RKO (cell line): ENCODE data around the gene GRK5.
"Not testable (repeated sequence)": the region's sequence is repeated elsewhere in the genome, so short reads cannot be mapped to it uniquely, and the experiment has no call there.

Experiments used
- DNase-seq: peaks from one replicate; pipeline ENCODE4 v3.0.0-alpha.2; 2016; ENCODE audit warnings: low spot score

The GRK5 gene

GRCh38 chr10:119250641-119251314, 43.4 kb downstream of the GRK5 start:
- peak; percentile 74 for DNase-seq

GRCh38 chr10:119251315-119251708, 43.9 kb downstream of the GRK5 start:
- DNase-seq: no peak

GRCh38 chr10:119252051-119252465, 44.7 kb downstream of the GRK5 start:
- DNase-seq: no peak

DNA sequence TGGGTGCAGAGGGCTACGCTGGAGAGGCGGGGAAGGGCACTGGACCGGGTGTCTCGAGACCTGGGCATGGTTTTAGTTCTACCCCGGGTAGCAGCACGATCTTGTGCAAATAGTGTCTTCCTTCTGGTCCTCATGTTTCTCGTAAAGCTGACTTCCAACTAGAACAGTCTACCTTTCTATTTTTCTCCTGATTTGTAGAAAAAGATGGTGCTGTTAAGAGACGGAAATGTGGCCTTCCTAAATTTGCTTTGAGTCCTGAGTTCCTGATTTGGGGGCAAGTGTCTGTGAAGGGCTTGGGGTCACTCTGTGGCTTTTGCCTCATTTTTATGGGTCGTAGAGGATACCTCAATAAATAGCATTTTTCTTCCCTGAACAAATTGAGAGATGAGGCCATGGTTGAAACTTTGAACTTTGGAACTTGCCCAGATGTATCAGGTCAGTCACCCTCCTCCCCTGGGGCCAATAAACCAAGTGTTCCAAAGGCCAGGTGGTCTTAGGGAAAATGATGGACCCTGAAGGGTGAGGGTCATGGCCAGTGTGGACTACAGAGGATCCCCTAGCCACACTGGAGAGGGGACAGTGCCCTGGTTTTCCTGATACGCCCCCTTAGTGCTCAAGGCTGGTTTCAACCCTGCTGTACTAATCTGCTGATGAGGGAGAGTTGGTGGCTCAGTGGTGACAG, 45.2 kb downstream of the GRK5 start:
- no peak for DNase-seq

DNA sequence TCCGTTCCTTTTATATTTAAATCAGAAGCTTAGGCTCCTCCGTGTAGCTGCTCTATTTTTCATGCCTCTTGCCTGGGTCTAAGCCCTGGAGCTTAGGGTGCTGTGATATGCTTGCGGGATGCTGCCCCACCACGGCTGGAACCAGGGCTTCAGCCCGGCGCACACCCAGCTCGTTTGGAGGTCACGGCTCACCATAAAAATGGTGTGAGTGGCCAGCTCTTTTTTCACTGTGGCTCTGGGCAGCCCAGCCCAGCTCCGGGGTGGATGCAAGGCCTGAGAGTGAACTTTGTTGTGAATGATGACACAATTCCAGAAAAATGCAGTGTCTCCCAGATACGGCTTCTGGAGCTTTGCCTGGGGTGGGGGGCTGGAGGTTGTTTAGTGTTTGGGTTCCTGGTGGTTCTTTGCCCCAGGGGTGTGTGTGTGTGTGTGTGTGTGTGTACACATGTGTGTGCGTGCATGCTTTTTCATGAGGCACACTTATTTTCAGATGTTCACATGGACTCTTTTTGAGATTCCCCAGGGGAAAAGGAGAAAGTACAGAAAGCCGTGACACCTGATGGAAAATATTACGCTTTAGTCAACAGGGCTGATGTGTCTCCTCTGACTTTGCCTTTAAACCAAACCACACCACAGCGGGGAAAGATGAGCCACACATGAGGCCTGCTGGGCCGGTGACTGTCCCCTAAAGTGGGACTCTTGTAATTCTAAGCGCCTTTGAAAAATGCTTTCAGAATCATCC, 46.2 kb downstream of the GRK5 start:
- peak; percentile 55 for DNase-seq

- no peak for DNase-seq
Observed at GRCh38 chr10:119254335-119254734, 47.0 kb downstream of the GRK5 start.

- DNase-seq: no peak
Observed at GRCh38 chr10:119256030-119256429, 48.7 kb downstream of the GRK5 start.

DNA sequence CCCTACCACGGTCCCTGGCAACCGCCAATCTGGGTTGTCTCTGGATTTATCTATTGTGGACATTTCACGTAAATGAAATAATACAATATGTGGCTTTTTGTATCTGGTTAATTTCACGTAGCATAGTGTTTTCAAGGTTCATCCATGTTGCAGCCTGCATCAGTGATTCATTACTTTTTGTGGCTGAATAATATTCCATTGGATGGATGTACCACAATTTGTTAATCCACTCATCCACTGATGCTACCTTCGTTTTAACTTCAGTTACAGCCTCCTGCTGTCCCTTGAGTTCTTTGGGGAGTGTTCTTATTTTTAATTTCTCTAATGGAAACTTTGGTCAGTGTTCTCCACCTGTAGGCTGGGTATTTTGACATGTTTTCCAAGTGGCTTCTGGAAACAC, 49.5 kb downstream of the GRK5 start:
- DNase-seq: no peak

DNA sequence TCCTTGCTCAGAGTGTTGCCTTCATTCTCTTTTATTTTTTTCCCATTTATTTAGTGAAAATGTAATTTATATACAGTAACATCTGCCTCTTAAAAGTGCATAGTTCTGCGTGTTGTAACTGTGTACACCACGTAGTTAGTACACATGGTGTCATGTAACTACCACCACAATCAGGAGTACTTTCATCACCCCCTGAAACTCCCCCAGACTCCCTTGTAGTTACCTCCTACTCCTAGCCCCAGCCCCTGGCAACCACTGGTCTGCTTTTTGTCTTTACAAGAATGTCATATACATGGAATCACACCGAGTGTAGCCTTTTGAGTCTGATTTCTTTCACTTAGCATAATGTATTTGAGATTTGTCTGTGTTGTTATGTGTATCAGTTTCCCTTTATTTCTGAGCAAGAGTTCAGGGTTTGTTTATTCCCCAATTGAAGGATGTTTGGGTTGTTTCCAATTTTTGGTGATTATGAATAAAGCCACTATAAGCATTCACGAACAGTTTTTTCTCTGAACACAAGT, 50.6 kb downstream of the GRK5 start:
- no peak for DNase-seq

GRCh38 chr10:119259345-119259744, 52.0 kb downstream of the GRK5 start:
- DNase-seq: no peak

DNA sequence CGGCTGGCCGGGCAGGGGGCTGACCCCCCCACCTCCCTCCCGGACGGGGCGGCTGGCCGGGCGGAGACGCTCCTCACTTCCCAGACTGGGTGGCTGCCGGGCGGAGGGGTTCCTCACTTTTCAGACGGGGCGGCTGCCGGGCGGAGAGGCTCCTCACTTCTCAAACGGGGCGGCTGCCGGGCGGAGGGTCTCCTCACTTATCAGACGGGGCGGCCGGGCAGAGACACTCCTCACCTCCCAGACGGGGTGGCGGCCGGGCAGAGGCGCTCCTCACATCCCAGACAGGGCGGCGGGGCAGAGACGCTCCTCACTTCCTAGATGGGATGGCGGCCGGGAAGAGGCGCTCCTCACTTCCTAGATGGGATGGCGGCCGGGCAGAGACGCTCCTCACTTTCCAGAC, 53.6 kb downstream of the GRK5 start:
- DNase-seq: not testable (repeated sequence)

GRCh38 chr10:119263951-119264617, 56.7 kb downstream of the GRK5 start:
- DNase-seq: no peak

DNA sequence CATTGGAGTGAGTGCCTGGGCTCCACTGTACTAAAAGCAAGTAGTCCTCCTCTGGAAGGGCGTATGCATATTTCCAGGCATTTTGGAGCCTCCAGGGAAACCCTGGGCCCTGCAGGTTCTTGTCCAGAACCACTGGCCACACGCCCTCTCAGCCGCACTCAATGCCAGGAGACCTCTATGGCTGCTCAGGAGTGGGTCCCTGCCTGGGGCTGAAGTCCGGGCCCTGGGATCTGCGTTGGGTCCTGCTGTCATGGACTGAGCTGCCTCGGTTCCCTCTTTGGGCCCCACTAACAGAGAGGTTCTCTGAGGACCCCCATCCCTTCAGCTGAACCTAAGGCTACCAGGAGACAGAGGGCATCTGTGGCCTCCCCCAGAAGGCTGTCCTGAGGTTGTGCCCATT, 58.3 kb downstream of the GRK5 start:
- DNase-seq: no peak

- DNase-seq: no peak
Observed at GRCh38 chr10:119267384-119267783, 60.0 kb downstream of the GRK5 start.

DNA sequence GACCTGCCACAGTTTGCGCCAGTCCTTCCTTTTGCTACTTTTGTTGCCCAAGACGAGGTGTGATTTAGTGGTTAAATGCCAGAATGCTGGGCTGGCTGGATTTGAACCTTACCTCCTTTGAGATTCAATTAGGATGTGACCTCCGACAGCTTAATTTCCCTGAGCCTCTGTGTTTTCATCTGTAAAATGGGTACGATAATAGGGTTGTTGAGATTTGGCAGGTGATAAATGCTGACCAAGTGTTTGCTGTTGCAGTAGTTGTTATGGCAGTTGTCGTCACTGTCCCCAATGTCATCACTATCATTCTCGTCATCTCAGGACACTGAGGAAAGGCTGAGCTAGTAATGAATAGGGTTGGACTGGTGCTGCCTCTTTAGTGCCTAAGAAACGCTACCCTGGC, 61.1 kb downstream of the GRK5 start:
- no peak for DNase-seq

- no peak for DNase-seq
Observed at GRCh38 chr10:119268871-119269506, 61.6 kb downstream of the GRK5 start.

GRCh38 chr10:119269737-119270136, 62.4 kb downstream of the GRK5 start:
- DNase-seq: no peak

DNA sequence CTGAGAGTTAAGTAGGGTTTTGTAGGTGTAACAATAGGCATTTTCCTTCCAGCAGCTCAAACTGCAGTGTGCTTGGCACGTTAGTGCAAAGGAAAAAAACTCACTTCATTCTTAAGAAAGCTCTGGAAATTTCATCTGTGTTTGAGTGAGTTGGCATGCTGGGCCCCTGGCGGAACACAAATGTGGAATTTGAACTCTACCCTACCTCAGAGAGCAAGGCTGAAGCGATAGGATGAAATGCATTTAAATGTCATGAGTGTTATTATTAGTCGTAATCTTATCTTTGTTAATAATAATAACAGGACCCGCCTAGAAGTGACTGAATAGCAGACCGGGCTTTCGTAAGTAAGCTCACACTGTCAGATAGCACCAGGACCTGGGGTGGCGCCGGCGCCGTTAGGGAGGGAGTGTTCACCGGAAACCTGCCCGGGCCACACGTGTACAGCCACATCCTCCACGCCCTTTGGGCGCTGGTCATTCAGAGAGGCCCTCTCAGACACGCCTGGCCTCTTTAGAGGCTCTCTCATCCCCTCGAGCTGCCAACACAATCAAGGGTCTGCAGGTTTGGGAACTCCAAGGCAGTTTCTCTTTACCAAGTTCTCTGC, 63.5 kb downstream of the GRK5 start:
- no peak for DNase-seq

- DNase-seq: not testable (repeated sequence)
Observed at GRCh38 chr10:119272338-119272734, 65.0 kb downstream of the GRK5 start.

DNA sequence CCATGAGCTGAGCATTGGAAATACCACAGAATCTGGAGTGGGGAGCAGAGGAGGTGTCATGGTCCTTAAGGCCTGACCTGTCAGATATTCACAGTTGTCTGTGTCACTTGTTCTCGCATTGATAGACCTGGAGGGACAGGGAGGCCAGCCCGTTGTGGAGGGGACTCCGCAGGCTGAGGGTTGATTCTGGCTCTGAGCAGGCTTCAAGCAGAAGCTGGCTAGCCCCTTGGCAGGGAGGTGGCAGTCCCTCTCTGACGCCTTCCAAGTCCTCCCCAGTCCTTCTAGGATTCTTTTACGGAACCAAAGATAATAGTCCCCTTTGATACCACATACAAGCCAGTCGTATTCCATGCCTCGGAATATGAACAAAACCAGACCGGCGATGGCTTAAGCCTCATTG, 65.4 kb downstream of the GRK5 start:
- DNase-seq: no peak

DNA sequence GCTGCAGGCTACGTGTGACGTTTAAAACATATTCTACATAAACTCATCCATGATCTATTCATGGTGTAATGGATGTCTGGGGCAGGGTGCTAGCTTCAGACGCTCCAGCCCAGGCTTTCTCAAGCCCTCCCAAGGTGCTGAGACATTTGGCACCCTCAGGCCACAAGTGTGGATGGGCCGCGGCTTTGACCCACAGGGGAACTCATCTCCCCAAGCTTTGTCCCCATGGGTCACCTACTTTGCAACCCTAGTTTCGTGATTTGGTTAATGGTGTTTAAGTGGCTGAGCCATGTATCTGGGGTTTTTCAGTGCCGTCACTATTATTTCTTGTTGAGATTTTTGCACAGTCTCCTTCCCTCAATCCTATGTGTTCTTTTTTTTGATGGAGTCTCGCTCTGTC, 66.0 kb downstream of the GRK5 start:
- no peak for DNase-seq
